K562 (cell line): Measurements from ENCODE around the gene IL2. TPM values are rescaled to one million over a fixed set of nuclear protein-coding genes. Genes with fewer than 3 reads are reported as not detected.

Experiments used
- ATF2 ChIP-seq: sonication (generic); formaldehyde crosslinking; IDR thresholded peaks from 2 replicates; pipeline ENCODE4 v1.8.1; 2022; ENCODE audit warnings: missing genetic modification reagents
- CLOCK ChIP-seq: fragments of 250-450 bp; sonication (Bioruptor Pico); IDR thresholded peaks from 2 replicates; pipeline ENCODE4 v1.4.0; 2020; ENCODE audit warnings: mild to moderate bottlenecking, moderate library complexity, borderline replicate concordance
- EWSR1 ChIP-seq: fragments of 450-650 bp; IDR thresholded peaks from 2 replicates; pipeline ENCODE4 v1.6.1; 2018; ENCODE audit warnings: borderline replicate concordance, mild to moderate bottlenecking, low read depth, moderate library complexity; ENCODE audit not compliant: partially characterized antibody
- FIP1L1 ChIP-seq: fragments of 200-400 bp; formaldehyde crosslinking; IDR thresholded peaks from 2 replicates; pipeline ENCODE4 v1.6.1; 2018; ENCODE audit warnings: mild to moderate bottlenecking, low read depth, low read length; ENCODE audit not compliant: poor library complexity, severe bottlenecking
- SMAD4 ChIP-seq: fragments of 250-450 bp; sonication (Bioruptor Pico); conservative IDR thresholded peaks from 2 replicates; pipeline ENCODE4 v1.8.0; 2021; ENCODE audit warnings: inconsistent platforms, mild to moderate bottlenecking, moderate library complexity
- ZBTB40 ChIP-seq, 2 experiments: fragments of 450-650 bp in 1 of 2; sonication (generic) in 1 of 2; formaldehyde crosslinking in 1 of 2; IDR thresholded peaks; 2 replicates each; pipeline versions ENCODE4 v1.7.1 to v1.9.0; 2016 to 2022; ENCODE audit warnings: inconsistent platforms in 1 of 2, mild to moderate bottlenecking in 1 of 2, missing genetic modification reagents in 1 of 2
- ZNF3 ChIP-seq: fragments of 250-450 bp; sonication (Bioruptor Pico); IDR thresholded peaks from 2 replicates; pipeline ENCODE4 v1.5.0; 2021; ENCODE audit warnings: mild to moderate bottlenecking, moderate library complexity
- ZNF592 ChIP-seq: fragments of 450-650 bp; IDR thresholded peaks from 2 replicates; pipeline ENCODE4 v1.6.1; 2017; ENCODE audit warnings: antibody characterized with exemption, mild to moderate bottlenecking
- polyA plus RNA-seq, 8 experiments: library from polyadenylated mRNA; depleted of rRNA in 4 of 8; stranded (reverse) in 5 of 8; unstranded in 3 of 8; fragments of >200 nt; fragmentation: Nextera tagmentation in 2 of 8; fragmentation: Illumina TruSeq in 1 of 8; extraction: Ambion mirVana in 2 of 8; extraction: Trizol in 1 of 8; gene quantifications; 2 replicates each; pipeline versions ENCODE4 v1.2.1 to v1.2.3, GENCODE V29; 2011 to 2014; ENCODE audit warnings: inconsistent platforms in 1 of 8, missing spikeins in 1 of 8
- total RNA-seq, 7 experiments: library from RNA; depleted of rRNA in 6 of 7; stranded (reverse); fragments of >200 nt in 6 of 7; fragmentation: Illumina TruSeq in 2 of 7; extraction: Trizol in 2 of 7; gene quantifications; 2 replicates each; pipeline versions ENCODE4 v1.2.1 to v1.2.3, GENCODE V29; 2011 to 2021; ENCODE audit warnings: low replicate concordance in 1 of 7

IL2 gene
- total and polyA plus RNA-seq, 9 of the 15 experiments (the other 6 are each of a cell fraction or from before 2014, with no cell fraction given) = 0.11 to 0.89 TPM; not detected in 7

- no peak for TF ChIP-seq ZBTB40 (IDR thresholded peaks at IDR 0.05)
- no peak for TF ChIP-seq ZBTB40 (CRISPR knock-in tag; IDR thresholded peaks at IDR 0.05)
- TF ChIP-seq SMAD4 (CRISPR knock-in tag) = peak; percentile 47; the same call in 1 of the 2 replicates
- no peak for TF ChIP-seq ZNF3
- TF ChIP-seq EWSR1 = no peak
- TF ChIP-seq FIP1L1 = no peak
- TF ChIP-seq ZNF592 = peak; percentile 48; the same call in 1 of the 2 replicates
- no peak for TF ChIP-seq ATF2
- TF ChIP-seq CLOCK (CRISPR knock-in tag) = no peak
Observed at GRCh38 chr4:122483481-122483880, 27.0 kb upstream of the IL2 start (continued).
